Ishikawa (cell line): ENCODE data around the gene DHDDS.

Experiments used
- CEBPB ChIP-seq: IDR thresholded peaks from 2 replicates; pipeline ENCODE4 v1.6.1; 2012
- CREB1 ChIP-seq: IDR thresholded peaks from 2 replicates; pipeline ENCODE4 v1.6.1; 2012; ENCODE audit warnings: low read depth
- EGR1 ChIP-seq: IDR thresholded peaks from 2 replicates; pipeline ENCODE4 v1.6.1; 2012
- EP300 ChIP-seq: IDR thresholded peaks from 2 replicates; pipeline ENCODE4 v1.6.1; 2012; ENCODE audit warnings: borderline replicate concordance
- FOXM1 ChIP-seq: IDR thresholded peaks from 2 replicates; pipeline ENCODE4 v1.6.1; 2012; ENCODE audit warnings: low read depth, borderline replicate concordance
- NFIC ChIP-seq: IDR thresholded peaks from 2 replicates; pipeline ENCODE4 v1.6.1; 2012
- RAD21 ChIP-seq: IDR thresholded peaks from 2 replicates; pipeline ENCODE4 v1.6.1; 2012; ENCODE audit warnings: low read depth
- TAF1 ChIP-seq: IDR thresholded peaks from 2 replicates; pipeline ENCODE4 v1.6.1; 2012; ENCODE audit warnings: low read depth, mild to moderate bottlenecking
- TCF12 ChIP-seq: IDR thresholded peaks from 2 replicates; pipeline ENCODE4 v1.6.1; 2012; ENCODE audit warnings: low read depth
- TEAD4 ChIP-seq: IDR thresholded peaks from 2 replicates; pipeline ENCODE4 v1.6.1; 2012
- YY1 ChIP-seq: IDR thresholded peaks from 2 replicates; pipeline ENCODE4 v1.6.1; 2012; ENCODE audit warnings: low read depth
- ZBTB7A ChIP-seq: IDR thresholded peaks from 2 replicates; pipeline ENCODE4 v1.6.1; 2012; ENCODE audit warnings: low read depth
- TF ChIP-seq, protein P1 (sequence below): IDR thresholded peaks from 2 replicates; pipeline ENCODE4 v1.6.1; 2012
- TF ChIP-seq, protein P2 (sequence below): IDR thresholded peaks from 2 replicates; pipeline ENCODE4 v1.6.1; 2012
- TF ChIP-seq, protein P3 (sequence below): IDR thresholded peaks from 2 replicates; pipeline ENCODE4 v1.6.1; 2012; ENCODE audit warnings: low read depth, mild to moderate bottlenecking

Gene DHDDS

DNA sequence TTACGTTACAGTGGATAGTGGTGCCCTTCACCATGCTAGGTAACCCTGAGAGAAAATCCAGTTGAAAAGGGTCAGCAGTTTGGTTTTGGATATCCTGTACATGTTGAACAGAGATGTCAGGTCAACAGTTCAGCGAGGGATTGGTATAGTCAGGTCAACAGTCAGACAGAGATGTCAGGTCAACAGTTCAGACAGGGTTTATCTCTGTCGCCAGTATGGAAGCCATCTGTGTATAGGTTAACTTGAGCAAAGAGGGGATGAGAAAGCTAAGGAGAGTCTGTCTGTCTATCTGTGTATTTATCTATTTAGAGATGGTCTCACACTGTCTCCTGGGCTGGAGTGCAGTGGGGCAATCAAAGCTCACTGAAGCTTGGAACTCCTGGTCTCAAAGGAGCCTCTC is 17.7 kb downstream of the DHDDS start:
- no peak for TF ChIP-seq TEAD4
- TF ChIP-seq, protein P1, sequence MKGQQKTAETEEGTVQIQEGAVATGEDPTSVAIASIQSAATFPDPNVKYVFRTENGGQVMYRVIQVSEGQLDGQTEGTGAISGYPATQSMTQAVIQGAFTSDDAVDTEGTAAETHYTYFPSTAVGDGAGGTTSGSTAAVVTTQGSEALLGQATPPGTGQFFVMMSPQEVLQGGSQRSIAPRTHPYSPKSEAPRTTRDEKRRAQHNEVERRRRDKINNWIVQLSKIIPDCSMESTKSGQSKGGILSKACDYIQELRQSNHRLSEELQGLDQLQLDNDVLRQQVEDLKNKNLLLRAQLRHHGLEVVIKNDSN: no peak
- TF ChIP-seq CREB1: no peak
- TF ChIP-seq NFIC: no peak
- no peak for TF ChIP-seq EP300
- no peak for TF ChIP-seq CEBPB
- TF ChIP-seq RAD21: no peak
- TF ChIP-seq, protein P2, sequence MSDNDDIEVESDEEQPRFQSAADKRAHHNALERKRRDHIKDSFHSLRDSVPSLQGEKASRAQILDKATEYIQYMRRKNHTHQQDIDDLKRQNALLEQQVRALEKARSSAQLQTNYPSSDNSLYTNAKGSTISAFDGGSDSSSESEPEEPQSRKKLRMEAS: no peak
- no peak for TF ChIP-seq YY1
- no peak for TF ChIP-seq TCF12
- no peak for TF ChIP-seq ZBTB7A
- no peak for TF ChIP-seq EGR1
- no peak for TF ChIP-seq FOXM1
- TF ChIP-seq, protein P3, sequence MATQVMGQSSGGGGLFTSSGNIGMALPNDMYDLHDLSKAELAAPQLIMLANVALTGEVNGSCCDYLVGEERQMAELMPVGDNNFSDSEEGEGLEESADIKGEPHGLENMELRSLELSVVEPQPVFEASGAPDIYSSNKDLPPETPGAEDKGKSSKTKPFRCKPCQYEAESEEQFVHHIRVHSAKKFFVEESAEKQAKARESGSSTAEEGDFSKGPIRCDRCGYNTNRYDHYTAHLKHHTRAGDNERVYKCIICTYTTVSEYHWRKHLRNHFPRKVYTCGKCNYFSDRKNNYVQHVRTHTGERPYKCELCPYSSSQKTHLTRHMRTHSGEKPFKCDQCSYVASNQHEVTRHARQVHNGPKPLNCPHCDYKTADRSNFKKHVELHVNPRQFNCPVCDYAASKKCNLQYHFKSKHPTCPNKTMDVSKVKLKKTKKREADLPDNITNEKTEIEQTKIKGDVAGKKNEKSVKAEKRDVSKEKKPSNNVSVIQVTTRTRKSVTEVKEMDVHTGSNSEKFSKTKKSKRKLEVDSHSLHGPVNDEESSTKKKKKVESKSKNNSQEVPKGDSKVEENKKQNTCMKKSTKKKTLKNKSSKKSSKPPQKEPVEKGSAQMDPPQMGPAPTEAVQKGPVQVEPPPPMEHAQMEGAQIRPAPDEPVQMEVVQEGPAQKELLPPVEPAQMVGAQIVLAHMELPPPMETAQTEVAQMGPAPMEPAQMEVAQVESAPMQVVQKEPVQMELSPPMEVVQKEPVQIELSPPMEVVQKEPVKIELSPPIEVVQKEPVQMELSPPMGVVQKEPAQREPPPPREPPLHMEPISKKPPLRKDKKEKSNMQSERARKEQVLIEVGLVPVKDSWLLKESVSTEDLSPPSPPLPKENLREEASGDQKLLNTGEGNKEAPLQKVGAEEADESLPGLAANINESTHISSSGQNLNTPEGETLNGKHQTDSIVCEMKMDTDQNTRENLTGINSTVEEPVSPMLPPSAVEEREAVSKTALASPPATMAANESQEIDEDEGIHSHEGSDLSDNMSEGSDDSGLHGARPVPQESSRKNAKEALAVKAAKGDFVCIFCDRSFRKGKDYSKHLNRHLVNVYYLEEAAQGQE: no peak
- no peak for TF ChIP-seq TAF1

DNA sequence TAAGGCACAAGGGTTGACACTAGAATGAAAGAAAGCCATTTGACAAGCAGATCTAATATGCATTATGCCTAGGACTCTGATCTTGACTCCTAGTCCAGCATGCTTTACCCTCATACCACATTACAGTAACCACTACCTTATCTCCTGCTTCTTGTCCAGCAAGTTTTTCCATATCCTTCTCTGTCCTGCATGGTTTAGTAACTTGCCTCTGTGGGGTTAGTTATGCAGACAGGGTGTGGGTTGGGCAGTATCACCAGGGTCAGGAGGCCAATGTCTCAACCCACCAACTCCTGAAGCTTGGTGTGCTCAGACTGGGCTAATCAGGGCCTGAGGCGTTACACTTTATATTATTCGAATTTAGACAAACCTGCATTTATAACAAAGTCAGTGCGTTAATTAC is 18.8 kb downstream of the DHDDS start:
- no peak for TF ChIP-seq YY1
- TF ChIP-seq TAF1: no peak
- TF ChIP-seq TEAD4: no peak
- no peak for TF ChIP-seq FOXM1
- no peak for TF ChIP-seq TCF12
- no peak for TF ChIP-seq CREB1
- TF ChIP-seq, protein P3: no peak
- no peak for TF ChIP-seq NFIC
- TF ChIP-seq, protein P1: no peak
- no peak for TF ChIP-seq CEBPB
- TF ChIP-seq, protein P2: no peak
- no peak for TF ChIP-seq EGR1
- no peak for TF ChIP-seq ZBTB7A
- TF ChIP-seq EP300: no peak
- no peak for TF ChIP-seq RAD21

DNA sequence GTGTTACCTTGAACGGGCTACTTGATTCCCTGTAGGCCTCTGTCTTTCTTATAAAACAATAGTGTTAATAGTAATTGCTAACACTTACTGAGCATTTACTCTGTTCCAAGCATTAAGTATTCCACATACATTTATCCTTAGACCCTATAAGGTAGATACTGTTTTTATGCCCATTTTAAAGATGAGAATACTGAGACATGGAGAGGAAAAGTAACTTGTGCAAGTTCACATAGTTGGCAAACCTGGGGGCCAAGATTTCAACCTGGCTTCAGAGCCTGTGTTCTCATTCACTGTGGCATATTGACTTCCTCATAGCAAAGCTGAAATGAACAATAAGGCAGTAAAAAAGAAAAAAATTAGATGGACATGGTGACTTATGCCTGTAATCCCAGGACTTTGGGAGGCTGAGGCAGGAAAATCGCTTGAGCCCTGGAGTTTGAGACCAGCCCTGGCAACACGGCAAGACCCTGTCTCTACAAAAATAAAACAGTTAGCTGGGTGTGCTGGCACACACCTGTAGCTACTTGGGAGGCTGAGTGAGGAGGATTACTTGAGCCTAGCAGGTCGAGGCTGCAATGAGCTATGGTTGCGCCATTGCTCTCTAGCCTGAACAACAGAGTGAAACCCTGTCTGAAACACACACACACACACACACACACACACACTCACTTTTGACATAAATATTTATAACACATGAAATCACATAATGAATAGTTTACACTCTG is 20.5 kb downstream of the DHDDS start:
- no peak for TF ChIP-seq CEBPB
- TF ChIP-seq, protein P2: no peak

DNA sequence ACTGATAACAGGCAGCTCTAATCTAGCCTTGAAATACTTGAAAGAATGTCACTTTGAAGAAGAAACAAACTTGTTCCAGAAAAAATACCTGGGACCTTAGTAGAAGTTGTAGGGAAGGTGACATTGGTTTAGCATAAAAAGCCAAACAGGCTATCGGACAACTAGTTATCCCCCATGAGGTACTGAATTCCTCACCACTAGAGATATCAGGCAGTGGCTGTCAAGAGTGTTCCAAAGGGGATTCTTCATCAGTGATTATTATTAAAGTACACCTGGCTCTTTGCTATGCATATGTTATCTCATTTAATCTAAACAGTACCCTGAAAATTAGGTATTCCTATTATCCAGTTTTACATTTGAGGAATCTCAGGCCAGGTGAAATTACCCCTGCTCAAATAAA is 27.0 kb downstream of the DHDDS start:
- no peak for TF ChIP-seq CREB1
- no peak for TF ChIP-seq EP300
- TF ChIP-seq FOXM1: no peak
- TF ChIP-seq YY1: no peak
- TF ChIP-seq, protein P1: no peak
- TF ChIP-seq NFIC: no peak
- no peak for TF ChIP-seq TEAD4
- TF ChIP-seq, protein P2: no peak
- no peak for TF ChIP-seq CEBPB

DNA sequence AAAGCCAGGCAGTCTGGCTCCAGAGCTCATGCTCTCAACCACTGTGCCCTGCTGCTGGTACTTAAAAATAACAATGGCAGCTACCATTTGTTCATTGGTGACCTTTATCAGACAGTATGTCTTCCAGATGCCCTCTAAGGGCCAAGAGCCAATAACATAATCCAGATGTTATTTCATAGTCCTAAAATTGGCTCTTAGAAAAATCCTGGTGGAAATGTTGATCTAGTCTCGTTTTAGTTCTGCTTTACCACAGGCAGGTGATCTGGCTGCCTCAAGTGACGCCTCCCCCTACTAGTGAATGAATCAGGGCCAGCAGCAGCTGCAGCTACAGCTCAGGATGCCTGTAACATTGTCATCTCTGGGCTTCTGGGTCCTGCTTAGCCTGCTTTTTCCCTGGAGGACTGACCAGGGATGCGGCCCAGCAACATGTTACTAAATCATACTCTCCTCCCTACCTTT is 27.5 kb downstream of the DHDDS start:
- TF ChIP-seq EGR1: no peak
- TF ChIP-seq RAD21: no peak
- TF ChIP-seq TEAD4: no peak
- TF ChIP-seq TAF1: no peak
- no peak for TF ChIP-seq FOXM1
- TF ChIP-seq, protein P1: no peak
- TF ChIP-seq YY1: no peak
- TF ChIP-seq, protein P3: no peak
- TF ChIP-seq, protein P2: no peak
- no peak for TF ChIP-seq TCF12
- TF ChIP-seq EP300: no peak
- TF ChIP-seq CEBPB: no peak
- TF ChIP-seq CREB1: no peak
- TF ChIP-seq ZBTB7A: no peak
- TF ChIP-seq NFIC: no peak
